ENCODE measurements around the gene TSC1. TPM values are rescaled to one million over a fixed set of nuclear protein-coding genes. Genes with fewer than 3 reads are reported as not detected.

The TSC1 gene
- total RNA-seq, 4 donors from 2014 or later = 36.7 to 45.3 (median 39.7) TPM

DNA sequence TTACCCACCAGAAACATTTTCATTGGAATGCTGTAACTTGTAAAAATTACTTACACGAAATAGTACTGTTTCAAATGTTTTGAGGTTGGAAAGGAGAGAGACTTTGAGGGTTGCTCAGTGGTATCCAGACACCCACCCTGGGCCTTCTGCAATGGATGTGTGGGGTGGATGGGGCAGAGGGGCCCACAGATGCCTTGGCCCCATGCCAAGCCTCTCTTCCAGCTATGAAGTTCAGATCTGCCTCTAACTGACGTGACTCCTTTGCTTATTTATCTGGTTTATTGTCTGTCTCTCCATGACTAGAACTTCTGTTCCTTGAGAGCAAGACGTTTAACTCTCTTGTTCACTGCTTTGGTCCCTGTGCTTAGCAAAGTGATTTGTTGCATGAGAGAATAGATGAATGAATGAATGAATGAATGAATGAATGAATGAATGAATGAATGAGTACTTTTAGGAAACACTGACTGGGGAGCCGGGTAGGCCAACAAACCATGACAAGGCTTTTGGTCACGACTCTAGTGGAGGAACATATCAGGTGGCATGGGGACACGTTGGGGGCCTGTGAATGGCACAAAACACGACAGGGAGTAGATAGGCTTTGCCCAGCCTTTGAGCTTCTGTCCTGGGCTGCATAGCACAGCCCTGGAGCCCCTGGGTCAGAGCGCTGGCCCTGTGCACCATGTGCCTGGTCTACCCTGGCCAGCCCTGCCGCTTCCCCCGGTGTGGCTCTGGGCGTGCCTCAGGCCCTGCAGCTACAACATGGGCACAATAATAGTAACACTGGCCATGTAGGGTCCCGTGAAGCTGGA lies 98.1 kb downstream of the TSC1 start:
- H3K27me3 ChIP-seq = peaks cover 0 to 3% (median 0%) of the 10 kb centered on the region in 3 donors
- DNase-seq (no peak), ATAC-seq (no peak)
- intact Hi-C loops (cut with DNase I; ENCODE audit: low total_unique reads) (no loop called here), in situ Hi-C loops (cut with MboI; ENCODE audit: low sequenced_read_pairs in 4 of 4) (no loop called here)
- H3K4me1 ChIP-seq = no peaks in the 10 kb centered on the region
- no peaks in the 10 kb centered on the region for H3K9me3 ChIP-seq
- H3K36me3 ChIP-seq = no peaks in the 10 kb centered on the region
- no peak overlapping the region for H3K27ac ChIP-seq
- no peak overlapping the region for H3K4me3 ChIP-seq
- no peak for TF ChIP-seq POLR2A (IDR thresholded peaks at IDR 0.05)

DNA sequence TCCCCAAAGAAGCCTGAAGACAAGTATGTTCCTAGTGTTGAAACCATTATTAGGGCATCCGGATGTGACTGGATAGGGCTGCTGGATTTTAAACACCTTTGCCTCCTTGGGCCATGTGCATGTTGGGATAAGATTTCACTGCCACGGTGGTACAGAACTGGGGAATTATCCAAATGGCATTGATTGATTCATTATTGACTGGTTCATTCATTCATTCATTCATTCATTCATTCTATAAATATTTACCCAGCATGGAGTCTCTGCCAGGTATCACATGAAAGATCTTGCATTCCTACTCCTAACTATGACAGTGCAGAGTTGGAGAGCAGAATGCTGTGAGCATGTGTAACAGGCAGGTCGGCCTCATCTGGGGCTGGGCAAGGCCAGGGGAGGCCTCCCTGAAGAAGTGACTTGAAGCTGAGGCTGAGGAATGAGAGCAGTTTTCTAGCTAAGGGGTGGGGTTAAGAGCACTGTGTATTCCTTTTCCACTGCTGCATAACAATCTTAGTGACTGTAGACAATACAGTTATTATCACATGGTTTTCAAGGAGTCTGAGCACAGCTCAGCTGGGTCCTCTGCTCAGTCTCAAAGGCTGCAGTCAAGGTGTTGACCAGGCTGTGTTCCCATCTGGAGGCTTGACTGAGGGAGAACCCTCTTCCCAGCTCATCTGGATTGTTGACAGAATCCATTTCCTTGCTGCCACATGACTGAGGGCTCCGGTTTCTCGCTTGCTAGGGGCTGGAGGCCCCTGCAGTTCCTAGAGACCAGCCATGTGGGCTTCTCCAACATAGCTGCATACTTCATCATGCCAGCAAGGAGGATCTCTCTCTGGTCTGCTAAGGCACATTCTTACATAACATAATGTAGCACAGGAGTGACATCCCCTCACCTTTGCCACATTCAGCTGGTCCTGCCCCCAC lies 102.0 kb downstream of the TSC1 start:
- in situ Hi-C loops (cut with MboI; ENCODE audit: low sequenced_read_pairs in 4 of 4) = no loop called here
- Histone ChIP-seq H3K9me3 (no peaks in the 10 kb centered on the region), H3K36me3 (no peaks in the 10 kb centered on the region), H3K4me1 (no peaks in the 10 kb centered on the region), H3K27ac (no peak overlapping the region), H3K4me3 (no peak overlapping the region), H3K27me3 (no peaks in the 10 kb centered on the region)
- DNase-seq (no peak), ATAC-seq (no peak)
- intact Hi-C loops (cut with DNase I; ENCODE audit: low total_unique reads) = no loop called here
- no peak for TF ChIP-seq POLR2A (IDR thresholded peaks at IDR 0.05)
- TF ChIP-seq, protein P1, sequence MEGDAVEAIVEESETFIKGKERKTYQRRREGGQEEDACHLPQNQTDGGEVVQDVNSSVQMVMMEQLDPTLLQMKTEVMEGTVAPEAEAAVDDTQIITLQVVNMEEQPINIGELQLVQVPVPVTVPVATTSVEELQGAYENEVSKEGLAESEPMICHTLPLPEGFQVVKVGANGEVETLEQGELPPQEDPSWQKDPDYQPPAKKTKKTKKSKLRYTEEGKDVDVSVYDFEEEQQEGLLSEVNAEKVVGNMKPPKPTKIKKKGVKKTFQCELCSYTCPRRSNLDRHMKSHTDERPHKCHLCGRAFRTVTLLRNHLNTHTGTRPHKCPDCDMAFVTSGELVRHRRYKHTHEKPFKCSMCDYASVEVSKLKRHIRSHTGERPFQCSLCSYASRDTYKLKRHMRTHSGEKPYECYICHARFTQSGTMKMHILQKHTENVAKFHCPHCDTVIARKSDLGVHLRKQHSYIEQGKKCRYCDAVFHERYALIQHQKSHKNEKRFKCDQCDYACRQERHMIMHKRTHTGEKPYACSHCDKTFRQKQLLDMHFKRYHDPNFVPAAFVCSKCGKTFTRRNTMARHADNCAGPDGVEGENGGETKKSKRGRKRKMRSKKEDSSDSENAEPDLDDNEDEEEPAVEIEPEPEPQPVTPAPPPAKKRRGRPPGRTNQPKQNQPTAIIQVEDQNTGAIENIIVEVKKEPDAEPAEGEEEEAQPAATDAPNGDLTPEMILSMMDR (IDR thresholded peaks at IDR 0.05 in 4 of 5, conservative IDR thresholded peaks at IDR 0.05 in 1 of 5) = no peak

Small RNA genes within 50 kb of the gene (microRNA-seq; reads per million reads assigned to microRNA genes)
- gene MIR548AW (ENCODE audit: borderline replicate concordance in 2 of 2) = 1.7 to 2.4 reads per million in 2 donors

Other genes with a start within 250 kb of the TSC1 start
- gene AK8, start 66.3 kb downstream of the TSC1 start, total RNA-seq = not detected
- 1 to 10 TPM in 2 of 4 donors, under 1 TPM in 2; 0.24 to 2.5 (median 1.0) TPM for gene SPACA9, start 65.7 kb downstream of the TSC1 start, total RNA-seq
- gene GFI1B, start 34.1 kb upstream of the TSC1 start, total RNA-seq = not detected
- gene GTF3C5, start 86.4 kb upstream of the TSC1 start, total RNA-seq = 10 to 100 TPM; 48.1 to 55.3 (median 51.5) TPM
- 1 to 10 TPM in 1 of 4 donors, under 1 TPM in 1, not detected in 2; 0.13 to 1.8 TPM for gene CEL, start 117.4 kb upstream of the TSC1 start, total RNA-seq
- gene RALGDS, start 176.6 kb upstream of the TSC1 start, total RNA-seq = 10 to 100 TPM; 21.1 to 47.0 (median 36.9) TPM
- 10 to 100 TPM in 1 of 4 donors, 1 to 10 TPM in 2, under 1 TPM in 1; 0.15 to 10.3 (median 5.6) TPM for gene GBGT1, start 219.3 kb upstream of the TSC1 start, total RNA-seq

All from gastrocnemius medialis (tissue), 4 donors.